ENCODE results near the gene TMEM72. TPM values are rescaled to one million over a fixed set of nuclear protein-coding genes. Genes with fewer than 3 reads are reported as not detected.

The TMEM72 gene
- total and polyA plus RNA-seq, 2 of the 13 experiments (the other 11 are each of a cell fraction or from before 2014, with no cell fraction given), result 0.04 TPM; not detected in 1

DNA sequence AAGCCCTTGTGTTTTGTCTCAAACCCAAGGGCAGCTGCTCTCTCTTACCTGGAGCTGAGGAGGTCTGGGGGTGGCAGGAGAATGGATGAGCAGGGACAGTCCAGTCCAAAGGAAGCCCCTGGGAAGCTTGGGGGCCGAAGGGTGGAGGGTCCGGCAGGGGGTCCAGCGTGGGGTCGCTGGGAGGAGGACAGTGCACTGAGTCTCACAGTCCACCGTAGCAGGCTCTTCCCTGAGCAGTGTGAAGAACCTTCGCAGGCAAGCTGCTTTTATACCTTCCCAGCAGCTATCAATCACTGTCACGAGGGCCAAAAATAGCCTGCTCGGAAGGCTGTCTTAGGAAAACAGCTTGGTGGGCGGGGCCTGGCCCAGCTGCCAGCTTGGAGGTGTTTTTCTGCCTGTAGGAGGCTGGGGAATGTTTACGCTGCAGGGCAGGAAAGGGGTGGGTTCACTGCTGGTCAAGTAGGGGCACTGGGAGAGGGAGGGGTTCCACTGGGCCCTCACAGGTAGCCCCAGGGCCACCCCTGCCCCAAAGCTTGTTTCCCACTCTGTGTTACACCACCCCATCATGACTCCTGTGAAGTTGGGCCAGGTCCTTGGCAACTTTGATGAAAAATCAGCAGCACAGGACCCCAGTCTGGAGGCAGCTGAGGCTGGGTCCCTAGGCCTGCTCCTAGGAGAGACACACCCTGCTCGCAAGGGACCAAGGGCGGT lies 67.6 kb downstream of the TMEM72 start, which contains the start of gene DEPP1 (continued):
- TF ChIP-seq, protein P1, sequence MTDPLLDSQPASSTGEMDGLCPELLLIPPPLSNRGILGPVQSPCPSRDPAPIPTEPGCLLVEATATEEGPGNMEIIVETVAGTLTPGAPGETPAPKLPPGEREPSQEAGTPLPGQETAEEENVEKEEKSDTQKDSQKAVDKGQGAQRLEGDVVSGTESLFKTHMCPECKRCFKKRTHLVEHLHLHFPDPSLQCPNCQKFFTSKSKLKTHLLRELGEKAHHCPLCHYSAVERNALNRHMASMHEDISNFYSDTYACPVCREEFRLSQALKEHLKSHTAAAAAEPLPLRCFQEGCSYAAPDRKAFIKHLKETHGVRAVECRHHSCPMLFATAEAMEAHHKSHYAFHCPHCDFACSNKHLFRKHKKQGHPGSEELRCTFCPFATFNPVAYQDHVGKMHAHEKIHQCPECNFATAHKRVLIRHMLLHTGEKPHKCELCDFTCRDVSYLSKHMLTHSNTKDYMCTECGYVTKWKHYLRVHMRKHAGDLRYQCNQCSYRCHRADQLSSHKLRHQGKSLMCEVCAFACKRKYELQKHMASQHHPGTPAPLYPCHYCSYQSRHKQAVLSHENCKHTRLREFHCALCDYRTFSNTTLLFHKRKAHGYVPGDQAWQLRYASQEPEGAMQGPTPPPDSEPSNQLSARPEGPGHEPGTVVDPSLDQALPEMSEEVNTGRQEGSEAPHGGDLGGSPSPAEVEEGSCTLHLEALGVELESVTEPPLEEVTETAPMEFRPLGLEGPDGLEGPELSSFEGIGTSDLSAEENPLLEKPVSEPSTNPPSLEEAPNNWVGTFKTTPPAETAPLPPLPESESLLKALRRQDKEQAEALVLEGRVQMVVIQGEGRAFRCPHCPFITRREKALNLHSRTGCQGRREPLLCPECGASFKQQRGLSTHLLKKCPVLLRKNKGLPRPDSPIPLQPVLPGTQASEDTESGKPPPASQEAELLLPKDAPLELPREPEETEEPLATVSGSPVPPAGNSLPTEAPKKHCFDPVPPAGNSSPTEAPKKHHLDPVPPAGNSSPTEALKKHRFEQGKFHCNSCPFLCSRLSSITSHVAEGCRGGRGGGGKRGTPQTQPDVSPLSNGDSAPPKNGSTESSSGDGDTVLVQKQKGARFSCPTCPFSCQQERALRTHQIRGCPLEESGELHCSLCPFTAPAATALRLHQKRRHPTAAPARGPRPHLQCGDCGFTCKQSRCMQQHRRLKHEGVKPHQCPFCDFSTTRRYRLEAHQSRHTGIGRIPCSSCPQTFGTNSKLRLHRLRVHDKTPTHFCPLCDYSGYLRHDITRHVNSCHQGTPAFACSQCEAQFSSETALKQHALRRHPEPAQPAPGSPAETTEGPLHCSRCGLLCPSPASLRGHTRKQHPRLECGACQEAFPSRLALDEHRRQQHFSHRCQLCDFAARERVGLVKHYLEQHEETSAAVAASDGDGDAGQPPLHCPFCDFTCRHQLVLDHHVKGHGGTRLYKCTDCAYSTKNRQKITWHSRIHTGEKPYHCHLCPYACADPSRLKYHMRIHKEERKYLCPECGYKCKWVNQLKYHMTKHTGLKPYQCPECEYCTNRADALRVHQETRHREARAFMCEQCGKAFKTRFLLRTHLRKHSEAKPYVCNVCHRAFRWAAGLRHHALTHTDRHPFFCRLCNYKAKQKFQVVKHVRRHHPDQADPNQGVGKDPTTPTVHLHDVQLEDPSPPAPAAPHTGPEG (CRISPR knock-in tag; IDR thresholded peaks at IDR 0.05), result peak; percentile 55; the same call in 1 of the 2 replicates
- TF ChIP-seq ZNF230 (CRISPR knock-in tag; IDR thresholded peaks at IDR 0.05) (no peak), NR2F2 (IDR thresholded peaks at IDR 0.05; ENCODE audit: borderline replicate concordance, low read depth) (peak; percentile 56; the same call in 1 of the 2 replicates), ZNF782 (CRISPR knock-in tag; IDR thresholded peaks at IDR 0.05; ENCODE audit: borderline replicate concordance) (peak; percentile 41; the same call in 1 of the 2 replicates), HNF4G (IDR thresholded peaks at IDR 0.05; ENCODE audit: borderline replicate concordance, low read depth, low read length) (0 out of 2 replicates have a peak, but pooled peaks have one; percentile 13), HNF4G (CRISPR knock-in tag; IDR thresholded peaks at IDR 0.05; ENCODE audit: borderline replicate concordance, low read depth) (peak; percentile 73), ZNF24 (IDR thresholded peaks at IDR 0.05) (peak; percentile 47; the same call in 1 of the 2 replicates), SRSF9 (IDR thresholded peaks at IDR 0.05; ENCODE audit: borderline replicate concordance, insufficient read depth, low read depth, low read length, poor library complexity, severe bottlenecking) (no peak), ETV5 (CRISPR knock-in tag; IDR thresholded peaks at IDR 0.05; ENCODE audit: borderline replicate concordance) (peak; percentile 58; the same call in 1 of the 2 replicates), LCORL (IDR thresholded peaks at IDR 0.05) (no peak), LCORL (CRISPR knock-in tag; IDR thresholded peaks at IDR 0.05) (peak; percentile 74), HNRNPH1 (optimal IDR thresholded peaks at IDR 0.05; ENCODE audit: low read depth, low read length) (no peak), GLI4 (CRISPR knock-in tag; IDR thresholded peaks at IDR 0.05; ENCODE audit: borderline replicate concordance) (no peak), CBX1 (IDR thresholded peaks at IDR 0.05; ENCODE audit: low read depth) (peak; percentile 100), REL (CRISPR knock-in tag; conservative IDR thresholded peaks at IDR 0.05) (no peak)
- TF ChIP-seq, protein P2, sequence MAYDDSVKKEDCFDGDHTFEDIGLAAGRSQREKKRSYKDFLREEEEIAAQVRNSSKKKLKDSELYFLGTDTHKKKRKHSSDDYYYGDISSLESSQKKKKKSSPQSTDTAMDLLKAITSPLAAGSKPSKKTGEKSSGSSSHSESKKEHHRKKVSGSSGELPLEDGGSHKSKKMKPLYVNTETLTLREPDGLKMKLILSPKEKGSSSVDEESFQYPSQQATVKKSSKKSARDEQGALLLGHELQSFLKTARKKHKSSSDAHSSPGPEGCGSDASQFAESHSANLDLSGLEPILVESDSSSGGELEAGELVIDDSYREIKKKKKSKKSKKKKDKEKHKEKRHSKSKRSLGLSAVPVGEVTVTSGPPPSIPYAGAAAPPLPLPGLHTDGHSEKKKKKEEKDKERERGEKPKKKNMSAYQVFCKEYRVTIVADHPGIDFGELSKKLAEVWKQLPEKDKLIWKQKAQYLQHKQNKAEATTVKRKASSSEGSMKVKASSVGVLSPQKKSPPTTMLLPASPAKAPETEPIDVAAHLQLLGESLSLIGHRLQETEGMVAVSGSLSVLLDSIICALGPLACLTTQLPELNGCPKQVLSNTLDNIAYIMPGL (CRISPR knock-in tag; IDR thresholded peaks at IDR 0.05; ENCODE audit: borderline replicate concordance in 1 of 2, low read depth in 1 of 2), result peak in 1 of 2 experiments; percentile 80; a peak in 3 of 4 replicates
- TF ChIP-seq, protein P3, sequence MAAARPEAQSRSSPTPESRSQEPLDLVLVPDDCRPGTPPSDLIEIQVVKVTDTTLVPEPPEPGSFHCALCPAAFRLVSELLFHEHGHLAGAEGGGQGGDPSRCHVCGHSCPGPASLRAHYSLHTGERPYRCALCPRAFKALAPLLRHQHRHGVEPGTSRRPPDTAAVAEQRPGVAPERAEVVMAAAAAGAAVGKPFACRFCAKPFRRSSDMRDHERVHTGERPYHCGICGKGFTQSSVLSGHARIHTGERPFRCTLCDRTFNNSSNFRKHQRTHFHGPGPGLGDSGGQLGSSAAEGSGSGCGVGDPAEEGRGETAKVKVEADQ (CRISPR knock-in tag; IDR thresholded peaks at IDR 0.05; ENCODE audit: borderline replicate concordance), result 0 out of 2 replicates have a peak, but pooled peaks have one; percentile 37
- TF ChIP-seq, protein P4, sequence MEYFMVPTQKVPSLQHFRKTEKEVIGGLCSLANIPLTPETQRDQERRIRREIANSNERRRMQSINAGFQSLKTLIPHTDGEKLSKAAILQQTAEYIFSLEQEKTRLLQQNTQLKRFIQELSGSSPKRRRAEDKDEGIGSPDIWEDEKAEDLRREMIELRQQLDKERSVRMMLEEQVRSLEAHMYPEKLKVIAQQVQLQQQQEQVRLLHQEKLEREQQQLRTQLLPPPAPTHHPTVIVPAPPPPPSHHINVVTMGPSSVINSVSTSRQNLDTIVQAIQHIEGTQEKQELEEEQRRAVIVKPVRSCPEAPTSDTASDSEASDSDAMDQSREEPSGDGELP (IDR thresholded peaks at IDR 0.05; ENCODE audit: borderline replicate concordance, low read depth), result peak; percentile 96
